Panc1 (cell line): Measurements from ENCODE around the gene CLIP1.

Experiments used
- SIN3A ChIP-seq: IDR thresholded peaks from 2 replicates; pipeline ENCODE4 v1.6.1; 2012; ENCODE audit warnings: low read depth, mild to moderate bottlenecking, low read length, moderate library complexity, borderline replicate concordance; ENCODE audit not compliant: insufficient read depth
- TF ChIP-seq, protein P1 (sequence below), 2 experiments: IDR thresholded peaks; 2 replicates each; pipeline ENCODE4 v1.6.1; 2011 to 2012; ENCODE audit warnings: low read depth in 2 of 2, control low read depth in 1 of 2, low read length in 1 of 2, mild to moderate bottlenecking in 1 of 2, moderate library complexity in 1 of 2; ENCODE audit not compliant: insufficient read depth in 1 of 2
- TF ChIP-seq, protein P2 (sequence below): fragments of 450-650 bp; IDR thresholded peaks from 2 replicates; pipeline ENCODE4 v1.5.1; 2017; ENCODE audit warnings: mild to moderate bottlenecking

DNA sequence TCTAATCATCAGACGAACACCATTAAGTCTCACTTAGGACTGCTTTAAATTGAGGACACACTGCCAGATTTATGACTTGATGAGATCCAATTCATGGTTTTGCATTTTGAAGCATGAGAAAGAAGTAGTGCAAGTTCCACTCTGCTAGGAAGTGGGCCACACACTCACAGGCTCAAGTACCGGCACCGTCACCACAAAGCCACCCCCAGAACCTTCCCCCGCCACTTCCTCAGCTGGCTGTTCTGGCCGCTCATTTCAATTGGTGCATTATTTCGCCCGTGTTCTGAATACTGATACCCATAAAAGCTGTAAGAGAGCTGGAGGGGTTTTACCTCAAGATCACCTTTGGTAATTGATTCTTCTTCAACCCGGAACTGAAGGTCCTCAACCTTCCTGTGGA, 70.1 kb downstream of the CLIP1 start:
- TF ChIP-seq, protein P1, sequence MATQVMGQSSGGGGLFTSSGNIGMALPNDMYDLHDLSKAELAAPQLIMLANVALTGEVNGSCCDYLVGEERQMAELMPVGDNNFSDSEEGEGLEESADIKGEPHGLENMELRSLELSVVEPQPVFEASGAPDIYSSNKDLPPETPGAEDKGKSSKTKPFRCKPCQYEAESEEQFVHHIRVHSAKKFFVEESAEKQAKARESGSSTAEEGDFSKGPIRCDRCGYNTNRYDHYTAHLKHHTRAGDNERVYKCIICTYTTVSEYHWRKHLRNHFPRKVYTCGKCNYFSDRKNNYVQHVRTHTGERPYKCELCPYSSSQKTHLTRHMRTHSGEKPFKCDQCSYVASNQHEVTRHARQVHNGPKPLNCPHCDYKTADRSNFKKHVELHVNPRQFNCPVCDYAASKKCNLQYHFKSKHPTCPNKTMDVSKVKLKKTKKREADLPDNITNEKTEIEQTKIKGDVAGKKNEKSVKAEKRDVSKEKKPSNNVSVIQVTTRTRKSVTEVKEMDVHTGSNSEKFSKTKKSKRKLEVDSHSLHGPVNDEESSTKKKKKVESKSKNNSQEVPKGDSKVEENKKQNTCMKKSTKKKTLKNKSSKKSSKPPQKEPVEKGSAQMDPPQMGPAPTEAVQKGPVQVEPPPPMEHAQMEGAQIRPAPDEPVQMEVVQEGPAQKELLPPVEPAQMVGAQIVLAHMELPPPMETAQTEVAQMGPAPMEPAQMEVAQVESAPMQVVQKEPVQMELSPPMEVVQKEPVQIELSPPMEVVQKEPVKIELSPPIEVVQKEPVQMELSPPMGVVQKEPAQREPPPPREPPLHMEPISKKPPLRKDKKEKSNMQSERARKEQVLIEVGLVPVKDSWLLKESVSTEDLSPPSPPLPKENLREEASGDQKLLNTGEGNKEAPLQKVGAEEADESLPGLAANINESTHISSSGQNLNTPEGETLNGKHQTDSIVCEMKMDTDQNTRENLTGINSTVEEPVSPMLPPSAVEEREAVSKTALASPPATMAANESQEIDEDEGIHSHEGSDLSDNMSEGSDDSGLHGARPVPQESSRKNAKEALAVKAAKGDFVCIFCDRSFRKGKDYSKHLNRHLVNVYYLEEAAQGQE (IDR thresholded peaks at IDR 0.05; ENCODE audit: insufficient read depth in 1 of 2, low read depth in 2 of 2, low read length in 1 of 2) = no peak
- TF ChIP-seq, protein P2, sequence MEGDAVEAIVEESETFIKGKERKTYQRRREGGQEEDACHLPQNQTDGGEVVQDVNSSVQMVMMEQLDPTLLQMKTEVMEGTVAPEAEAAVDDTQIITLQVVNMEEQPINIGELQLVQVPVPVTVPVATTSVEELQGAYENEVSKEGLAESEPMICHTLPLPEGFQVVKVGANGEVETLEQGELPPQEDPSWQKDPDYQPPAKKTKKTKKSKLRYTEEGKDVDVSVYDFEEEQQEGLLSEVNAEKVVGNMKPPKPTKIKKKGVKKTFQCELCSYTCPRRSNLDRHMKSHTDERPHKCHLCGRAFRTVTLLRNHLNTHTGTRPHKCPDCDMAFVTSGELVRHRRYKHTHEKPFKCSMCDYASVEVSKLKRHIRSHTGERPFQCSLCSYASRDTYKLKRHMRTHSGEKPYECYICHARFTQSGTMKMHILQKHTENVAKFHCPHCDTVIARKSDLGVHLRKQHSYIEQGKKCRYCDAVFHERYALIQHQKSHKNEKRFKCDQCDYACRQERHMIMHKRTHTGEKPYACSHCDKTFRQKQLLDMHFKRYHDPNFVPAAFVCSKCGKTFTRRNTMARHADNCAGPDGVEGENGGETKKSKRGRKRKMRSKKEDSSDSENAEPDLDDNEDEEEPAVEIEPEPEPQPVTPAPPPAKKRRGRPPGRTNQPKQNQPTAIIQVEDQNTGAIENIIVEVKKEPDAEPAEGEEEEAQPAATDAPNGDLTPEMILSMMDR = no peak
- no peak for TF ChIP-seq SIN3A
